ENCODE data around the gene ADPRHL1.

Gene ADPRHL1

DNA sequence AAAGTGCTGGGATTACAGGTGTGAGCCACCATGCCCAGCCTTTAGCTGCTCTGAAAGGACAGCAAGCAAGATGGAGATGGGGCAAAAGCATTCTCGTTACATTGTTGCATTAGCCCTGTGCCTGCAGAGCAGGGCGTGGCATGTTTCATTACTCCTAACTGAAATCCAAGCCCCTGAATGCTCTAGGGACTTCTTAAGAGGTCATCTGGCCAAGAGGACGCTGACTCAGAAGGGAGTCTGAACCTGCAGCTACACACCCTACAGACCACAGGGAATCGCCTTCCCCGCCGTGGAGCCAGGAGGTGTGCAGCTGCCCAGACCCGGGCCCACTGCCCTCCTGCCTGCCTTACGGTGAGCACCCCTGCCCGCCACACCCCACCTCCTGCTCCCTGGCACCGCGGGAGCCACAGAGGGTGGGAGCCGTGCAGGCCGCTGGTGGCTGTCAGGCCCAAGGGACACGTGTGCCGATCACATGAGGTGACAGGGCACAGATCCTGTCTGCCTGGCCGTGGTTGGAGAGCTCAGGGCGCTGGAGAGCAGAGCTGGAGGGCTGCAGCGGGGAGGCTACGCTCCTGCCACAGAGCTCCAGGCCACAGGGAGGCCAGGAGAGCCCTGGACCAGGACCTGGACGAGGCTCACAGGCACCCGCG, 27.2 kb downstream of the ADPRHL1 start:
- H3K36me3 Mint-ChIP-seq (ENCODE audit: low read depth): no peaks in the 10 kb centered on the region
- no peaks in the 10 kb centered on the region for H3K27me3 Mint-ChIP-seq
- no peak overlapping the region for H3K4me3 Mint-ChIP-seq
- DNase-seq (no peak), ATAC-seq (no peak)
- no peak overlapping the region for H3K27ac Mint-ChIP-seq
- no peaks in the 10 kb centered on the region for H3K9me3 Mint-ChIP-seq
- no peaks in the 10 kb centered on the region for H3K4me1 Mint-ChIP-seq

DNA sequence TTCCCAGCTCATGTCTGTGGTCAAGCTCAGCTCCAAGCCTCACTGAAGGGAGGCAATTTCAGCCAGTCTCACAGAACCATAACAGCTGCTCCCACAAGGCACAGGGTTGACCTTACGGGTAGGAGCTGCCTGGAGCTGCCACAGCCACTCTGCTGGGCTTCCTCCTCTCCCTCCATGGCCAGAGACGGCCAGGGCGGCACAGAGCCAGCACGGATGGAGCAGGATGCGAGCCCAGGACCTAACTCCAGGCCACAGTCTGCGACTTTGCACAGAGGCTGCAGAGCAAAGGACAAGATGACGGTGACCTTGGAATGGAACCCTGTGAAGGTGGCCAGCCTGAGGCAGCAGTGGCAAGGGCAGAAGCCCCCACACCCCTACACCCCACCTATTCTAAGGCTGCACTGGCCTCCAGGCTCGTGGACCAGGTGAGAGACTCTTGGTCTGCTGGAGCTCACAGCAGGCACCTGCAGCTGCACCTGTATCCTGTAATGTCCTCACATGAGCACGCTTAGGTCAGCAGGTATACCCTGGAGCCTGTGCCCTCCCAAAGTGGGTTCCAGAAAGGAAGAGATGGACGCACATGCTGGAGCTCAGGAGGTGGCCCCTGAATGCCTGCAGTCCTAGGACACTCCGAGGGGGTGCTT, 29.6 kb downstream of the ADPRHL1 start:
- Mint-ChIP-seq H3K4me3 (no peak overlapping the region), H3K9me3 (no peaks in the 10 kb centered on the region), H3K27ac (no peak overlapping the region), H3K27me3 (no peaks in the 10 kb centered on the region), H3K36me3 (ENCODE audit: low read depth) (no peaks in the 10 kb centered on the region), H3K4me1 (no peaks in the 10 kb centered on the region)
- no peak for ATAC-seq
- DNase-seq: no peak

DNA sequence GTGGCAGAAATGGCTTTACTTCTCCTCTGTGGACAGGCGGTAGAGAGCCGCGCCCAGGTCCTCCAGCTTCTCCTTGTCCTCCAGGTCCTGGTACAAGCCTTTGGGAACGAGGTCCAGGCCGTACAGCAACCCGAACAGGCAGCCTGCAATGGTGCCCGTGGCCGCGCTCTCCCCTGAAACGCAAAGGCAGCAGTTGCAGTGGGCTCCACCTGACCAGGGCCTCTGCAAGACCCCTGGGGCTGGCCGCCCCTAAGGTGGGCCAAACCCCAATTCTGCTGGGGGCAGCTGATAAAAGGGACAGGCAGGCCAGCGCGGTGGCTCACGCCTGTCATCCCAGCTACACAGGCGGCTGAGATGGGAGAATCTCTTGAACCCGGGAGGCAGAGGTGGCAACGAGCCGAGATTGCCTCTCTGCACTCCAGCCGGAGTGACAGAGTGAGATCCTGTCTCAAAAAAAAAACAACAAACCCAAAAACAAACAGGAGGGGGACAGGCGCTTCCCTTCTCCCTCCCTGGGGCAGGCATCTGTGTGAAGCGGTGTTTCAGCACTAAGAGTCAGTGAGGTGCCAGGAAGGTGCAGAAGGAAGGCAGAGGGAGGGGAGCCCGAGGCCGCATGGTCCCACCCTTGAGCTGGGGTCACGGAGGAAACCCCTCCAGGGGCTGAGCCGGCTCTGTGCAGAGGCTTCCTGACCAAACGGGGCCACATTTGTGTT, 30.3 kb downstream of the ADPRHL1 start:
- DNase-seq: no peak
- no peaks in the 10 kb centered on the region for H3K9me3 Mint-ChIP-seq
- H3K27me3 Mint-ChIP-seq: no peaks in the 10 kb centered on the region
- no peak for ATAC-seq
- no peaks in the 10 kb centered on the region for H3K36me3 Mint-ChIP-seq (ENCODE audit: low read depth)
- H3K4me3 Mint-ChIP-seq: no peak overlapping the region
- H3K27ac Mint-ChIP-seq: no peak overlapping the region
- no peaks in the 10 kb centered on the region for H3K4me1 Mint-ChIP-seq

DNA sequence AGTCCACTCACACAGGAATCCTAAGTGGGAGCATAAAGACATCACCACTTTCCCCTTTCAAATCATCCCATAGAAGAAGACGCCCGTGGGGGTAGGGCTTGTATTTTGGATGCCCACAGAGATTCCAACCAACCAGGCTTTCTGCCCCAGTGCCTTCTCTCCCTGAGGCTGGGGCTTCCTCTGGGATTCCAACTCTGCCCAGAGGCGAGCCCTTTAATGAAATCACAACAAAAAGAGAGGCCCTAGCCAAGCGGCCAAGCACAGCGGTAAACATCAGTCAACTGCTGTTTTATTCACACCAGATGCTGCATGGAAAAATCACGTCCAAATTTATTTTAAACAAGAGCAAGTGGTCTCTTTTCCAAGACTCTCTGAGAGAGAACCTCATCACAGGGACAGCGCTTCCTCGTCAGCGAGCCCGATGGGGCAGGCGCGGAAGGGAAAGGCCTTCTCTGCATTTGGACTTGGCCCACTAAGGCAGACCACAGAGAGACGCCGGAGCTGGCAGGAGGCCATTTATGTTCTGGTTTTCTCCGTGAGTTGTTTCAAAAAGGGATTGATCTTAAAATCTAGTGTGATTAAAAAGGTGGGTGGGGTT, 31.5 kb downstream of the ADPRHL1 start:
- H3K4me3 Mint-ChIP-seq: no peak overlapping the region
- no peak overlapping the region for H3K27ac Mint-ChIP-seq
- no peaks in the 10 kb centered on the region for H3K4me1 Mint-ChIP-seq
- H3K36me3 Mint-ChIP-seq (ENCODE audit: low read depth): no peaks in the 10 kb centered on the region
- H3K27me3 Mint-ChIP-seq: no peaks in the 10 kb centered on the region
- H3K9me3 Mint-ChIP-seq: no peaks in the 10 kb centered on the region
- no peak for DNase-seq
- ATAC-seq: no peak

DNA sequence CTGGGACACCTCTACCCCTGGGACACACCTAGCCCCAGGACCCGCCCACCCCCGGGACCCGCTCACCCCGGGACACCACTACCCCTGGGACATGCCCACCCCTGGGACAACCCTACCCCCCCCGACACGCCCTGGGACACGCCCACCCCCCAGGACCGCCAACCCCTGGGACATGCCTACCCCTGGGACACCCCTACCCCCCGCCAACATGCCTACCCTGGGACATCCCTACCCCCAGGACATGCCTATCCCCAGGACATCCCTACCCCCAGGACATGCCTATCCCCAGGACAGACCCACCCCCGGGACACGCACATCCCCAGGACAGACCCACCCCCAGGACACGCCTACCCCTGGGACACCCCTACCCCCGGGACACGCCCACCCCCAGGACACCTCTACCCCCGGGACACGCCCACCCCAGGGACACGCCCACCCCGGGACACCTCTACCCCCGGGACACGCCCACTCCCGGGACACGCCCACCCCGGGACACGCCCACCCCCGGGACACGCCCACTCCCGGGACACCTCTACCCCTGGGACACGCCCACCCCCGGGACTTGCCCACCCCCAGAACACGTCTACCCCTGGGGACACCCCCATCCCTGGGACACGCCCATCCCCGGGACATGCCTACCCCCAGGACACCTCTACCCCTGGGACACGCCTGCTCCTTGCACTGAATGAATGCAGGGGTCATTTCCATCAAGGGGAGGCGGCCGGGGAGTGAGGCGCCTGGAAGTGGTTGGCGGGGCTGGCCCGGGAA, 32.3 kb downstream of the ADPRHL1 start:
- H3K27ac Mint-ChIP-seq: no peak overlapping the region
- no peak overlapping the region for H3K4me3 Mint-ChIP-seq
- DNase-seq (no peak), ATAC-seq (no peak)
- H3K9me3 Mint-ChIP-seq: no peaks in the 10 kb centered on the region
- no peaks in the 10 kb centered on the region for H3K4me1 Mint-ChIP-seq
- no peaks in the 10 kb centered on the region for H3K36me3 Mint-ChIP-seq (ENCODE audit: low read depth)
- H3K27me3 Mint-ChIP-seq: no peaks in the 10 kb centered on the region

DNA sequence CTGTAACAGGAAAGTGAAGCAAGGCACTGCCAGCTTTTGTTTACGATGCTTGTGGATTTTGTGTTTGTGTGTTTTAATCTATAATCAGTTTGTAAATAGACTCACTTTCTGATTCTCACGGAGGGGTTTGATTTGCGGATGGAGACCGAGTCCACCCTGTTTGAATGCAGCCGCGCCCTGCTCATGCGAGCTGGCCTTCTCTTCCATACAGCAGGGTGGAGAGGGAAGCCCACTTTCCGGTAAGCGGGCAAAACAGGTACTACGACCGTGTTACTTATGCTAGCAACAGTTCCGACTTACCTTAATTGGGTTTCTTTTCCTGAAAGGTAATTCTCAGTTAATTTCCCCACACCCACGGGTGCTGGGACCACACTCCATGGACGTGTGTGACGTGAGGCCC, 33.1 kb downstream of the ADPRHL1 start:
- Mint-ChIP-seq H3K4me1 (no peaks in the 10 kb centered on the region), H3K27ac (no peak overlapping the region), H3K4me3 (no peak overlapping the region), H3K36me3 (ENCODE audit: low read depth) (no peaks in the 10 kb centered on the region), H3K9me3 (no peaks in the 10 kb centered on the region), H3K27me3 (no peaks in the 10 kb centered on the region)
- ATAC-seq (no peak), DNase-seq (no peak)

DNA sequence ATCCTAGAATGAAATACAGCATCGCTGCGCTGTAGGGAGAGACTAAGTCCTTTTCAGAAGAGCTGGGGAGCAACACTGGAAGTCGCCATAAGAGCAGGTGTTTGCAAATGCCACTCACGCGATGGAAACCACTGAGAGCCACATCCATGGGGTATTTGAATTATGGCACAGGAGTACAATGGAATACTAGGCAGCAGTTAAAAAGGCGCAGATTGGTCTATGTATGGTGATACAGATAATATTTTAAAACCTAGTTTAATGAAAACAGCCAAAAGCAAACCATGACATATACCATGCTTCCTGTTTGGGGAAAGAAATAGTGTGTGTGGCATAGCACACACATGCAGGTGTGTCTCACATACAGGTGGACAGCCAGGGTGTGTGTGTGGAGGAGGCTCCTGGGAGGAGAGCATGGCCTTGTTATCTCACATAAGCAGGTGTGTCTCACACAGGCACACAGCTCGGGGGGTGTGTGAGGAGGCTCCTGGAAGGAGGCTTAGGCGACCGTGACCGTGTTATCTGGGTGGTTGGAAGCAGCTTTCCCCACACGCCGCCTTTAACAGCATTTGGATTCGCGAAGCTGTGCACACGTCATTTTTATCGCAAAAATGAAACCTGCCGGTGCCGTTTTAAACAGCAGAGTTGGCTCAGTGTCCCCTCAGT, 33.6 kb downstream of the ADPRHL1 start:
- DNase-seq (no peak), ATAC-seq (no peak)
- no peaks in the 10 kb centered on the region for H3K9me3 Mint-ChIP-seq
- no peak overlapping the region for H3K27ac Mint-ChIP-seq
- H3K4me3 Mint-ChIP-seq: no peak overlapping the region
- H3K27me3 Mint-ChIP-seq: no peaks in the 10 kb centered on the region
- no peaks in the 10 kb centered on the region for H3K36me3 Mint-ChIP-seq (ENCODE audit: low read depth)
- H3K4me1 Mint-ChIP-seq: no peaks in the 10 kb centered on the region

DNA sequence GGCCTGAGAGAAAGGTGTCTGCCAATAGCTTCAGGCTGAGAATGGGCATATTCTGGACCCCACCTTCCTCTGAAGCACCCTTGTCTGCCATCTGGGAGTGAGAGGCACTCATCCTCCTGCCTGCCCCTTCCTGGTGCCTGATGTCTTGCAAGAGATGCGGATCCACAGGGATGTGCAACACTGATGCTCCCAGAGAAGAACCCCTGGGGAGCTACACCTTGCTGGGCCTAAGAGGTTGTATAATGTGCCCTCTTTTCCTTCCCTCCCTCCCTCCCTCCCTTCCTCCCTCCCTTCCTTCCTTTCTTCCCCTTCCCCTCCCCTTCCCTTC, 34.6 kb downstream of the ADPRHL1 start:
- Mint-ChIP-seq H3K27ac (no peak overlapping the region), H3K4me1 (no peaks in the 10 kb centered on the region), H3K4me3 (no peak overlapping the region), H3K27me3 (no peaks in the 10 kb centered on the region), H3K9me3 (no peaks in the 10 kb centered on the region), H3K36me3 (ENCODE audit: low read depth) (no peaks in the 10 kb centered on the region)
- no peak for ATAC-seq
- no peak for DNase-seq

DNA sequence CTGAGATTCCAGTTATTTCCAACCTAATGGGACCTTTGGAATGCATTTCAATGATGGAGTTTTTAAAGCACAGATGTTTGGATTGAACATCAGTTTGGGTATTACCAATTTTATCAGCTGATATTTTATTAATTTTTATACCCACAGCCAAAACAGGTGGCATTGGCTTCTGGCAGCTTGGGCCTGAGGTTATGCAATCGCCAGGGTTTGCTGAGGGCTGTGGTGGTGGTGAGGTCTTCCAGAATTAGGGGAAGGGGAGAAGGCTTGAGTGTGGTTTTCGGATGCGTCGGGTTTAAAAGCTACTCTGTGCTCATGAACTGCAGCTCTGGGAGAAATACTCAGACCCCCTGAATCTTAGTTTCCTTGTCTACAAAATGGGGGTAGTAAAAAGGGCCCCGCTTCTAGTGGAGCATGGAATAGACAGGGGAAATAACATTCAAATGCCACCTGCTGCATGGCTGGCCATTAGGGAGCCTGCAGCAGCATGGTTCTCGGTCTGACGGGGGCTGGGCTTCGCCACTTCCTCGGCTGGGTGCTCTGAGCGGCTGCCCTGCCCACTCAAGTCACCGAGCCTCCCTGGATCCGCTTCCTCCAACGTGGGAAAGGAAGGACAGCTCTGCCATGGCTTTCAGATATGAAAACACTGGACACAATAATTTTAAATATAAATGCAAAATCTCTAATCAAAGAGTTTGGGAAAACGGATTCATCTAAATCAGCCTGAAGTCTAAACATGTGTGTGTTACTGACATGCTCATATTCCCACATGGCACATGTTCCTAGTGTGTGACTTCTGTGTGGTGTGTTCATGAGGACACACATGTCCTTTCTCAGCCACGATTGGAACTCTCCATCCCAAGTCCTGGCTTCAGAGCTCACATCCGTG, 35.2 kb downstream of the ADPRHL1 start:
- DNase-seq (no peak), ATAC-seq (no peak)
- Mint-ChIP-seq H3K27me3 (no peaks in the 10 kb centered on the region), H3K9me3 (no peaks in the 10 kb centered on the region), H3K4me1 (no peaks in the 10 kb centered on the region), H3K4me3 (no peak overlapping the region), H3K36me3 (ENCODE audit: low read depth) (no peaks in the 10 kb centered on the region), H3K27ac (no peak overlapping the region)

DNA sequence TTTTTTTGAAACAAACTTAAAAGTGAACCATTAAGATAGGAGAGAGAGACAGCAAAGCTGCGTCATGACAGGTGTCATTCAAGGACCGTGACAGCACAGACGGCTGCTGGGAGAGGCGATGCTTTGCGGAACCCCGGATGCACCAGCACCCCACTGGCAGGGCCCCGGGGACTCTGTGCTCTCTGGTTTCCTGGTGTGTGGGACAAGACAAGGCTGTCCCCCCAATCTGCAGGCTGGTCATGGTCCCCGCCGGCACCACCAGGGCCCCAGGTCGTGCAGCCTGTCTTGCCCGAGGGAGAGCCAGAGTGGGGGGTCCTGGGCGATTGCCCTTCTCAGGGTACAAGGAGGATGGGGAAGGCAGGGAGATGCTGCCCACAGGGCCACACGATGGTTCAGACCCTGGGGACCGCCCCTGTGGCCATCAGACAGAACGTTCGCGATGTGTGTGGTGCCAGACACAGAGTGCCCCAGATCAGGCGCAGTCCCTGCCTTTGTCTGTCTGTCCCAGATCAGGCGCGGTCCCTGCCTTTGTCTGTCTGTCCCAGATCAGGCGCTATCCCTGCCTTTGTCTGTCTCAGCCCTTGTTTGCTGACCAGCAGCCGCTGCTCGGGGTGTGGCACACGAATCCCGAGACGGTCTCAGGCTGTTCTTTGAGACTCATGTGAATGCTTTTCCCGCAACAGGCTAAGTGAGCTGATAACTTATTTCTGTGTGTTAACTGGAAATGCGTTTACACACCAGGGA, 36.1 kb downstream of the ADPRHL1 start:
- DNase-seq (no peak), ATAC-seq (peak; percentile 22)
- no peak overlapping the region for H3K4me3 Mint-ChIP-seq
- no peaks in the 10 kb centered on the region for H3K9me3 Mint-ChIP-seq
- H3K4me1 Mint-ChIP-seq: no peaks in the 10 kb centered on the region
- no peak overlapping the region for H3K27ac Mint-ChIP-seq
- no peaks in the 10 kb centered on the region for H3K27me3 Mint-ChIP-seq
- H3K36me3 Mint-ChIP-seq (ENCODE audit: low read depth): no peaks in the 10 kb centered on the region

DNA sequence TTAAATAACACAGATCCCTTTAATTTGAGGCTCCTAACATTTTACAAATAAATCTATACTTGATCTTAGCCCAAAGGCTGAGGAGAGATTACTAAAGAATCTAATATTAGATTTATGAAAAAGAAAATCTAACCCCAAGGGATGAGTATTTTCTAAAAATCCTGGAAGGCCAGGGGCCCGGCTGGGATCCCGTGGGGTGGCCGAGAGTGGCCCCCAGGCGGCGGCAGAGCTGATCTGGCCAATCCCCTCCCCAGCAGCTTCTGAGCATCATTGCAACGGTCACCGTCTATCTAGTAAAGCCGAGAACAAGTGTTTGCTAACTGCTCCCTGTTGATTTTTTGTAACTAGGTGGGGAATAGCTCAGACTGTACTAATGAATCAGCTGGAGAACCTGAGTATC, 37.5 kb downstream of the ADPRHL1 start:
- H3K4me1 Mint-ChIP-seq: peaks cover 2% of the 10 kb centered on the region
- no peak for ATAC-seq
- H3K4me3 Mint-ChIP-seq: no peak overlapping the region
- H3K36me3 Mint-ChIP-seq (ENCODE audit: low read depth): no peaks in the 10 kb centered on the region
- H3K27me3 Mint-ChIP-seq: no peaks in the 10 kb centered on the region
- no peak overlapping the region for H3K27ac Mint-ChIP-seq
- no peak for DNase-seq
- no peaks in the 10 kb centered on the region for H3K9me3 Mint-ChIP-seq

DNA sequence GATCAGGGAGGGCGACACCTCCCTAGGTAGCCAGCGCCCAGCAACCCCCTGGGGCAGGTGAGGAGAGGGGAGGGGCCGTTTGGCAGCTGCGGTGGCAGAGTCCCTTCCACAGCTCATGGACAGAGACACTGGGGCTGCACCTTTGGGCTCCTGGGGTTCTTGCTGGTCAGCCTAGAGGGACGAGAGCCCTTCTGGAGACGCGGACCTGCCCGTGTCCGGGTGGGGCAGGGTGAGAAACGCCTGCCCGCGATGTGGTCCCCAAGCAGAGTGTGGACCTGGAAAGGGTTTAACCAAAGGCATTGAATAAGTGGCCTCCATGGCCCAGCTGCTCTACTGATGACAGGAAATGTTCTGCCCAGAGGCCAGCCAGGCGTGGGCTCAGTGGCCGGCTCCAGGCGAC, 38.3 kb downstream of the ADPRHL1 start:
- no peaks in the 10 kb centered on the region for H3K36me3 Mint-ChIP-seq (ENCODE audit: low read depth)
- H3K4me3 Mint-ChIP-seq: no peak overlapping the region
- no peaks in the 10 kb centered on the region for H3K9me3 Mint-ChIP-seq
- no peaks in the 10 kb centered on the region for H3K27me3 Mint-ChIP-seq
- H3K4me1 Mint-ChIP-seq: peaks cover 2% of the 10 kb centered on the region
- ATAC-seq: no peak
- no peak overlapping the region for H3K27ac Mint-ChIP-seq
- DNase-seq: no peak

DNA sequence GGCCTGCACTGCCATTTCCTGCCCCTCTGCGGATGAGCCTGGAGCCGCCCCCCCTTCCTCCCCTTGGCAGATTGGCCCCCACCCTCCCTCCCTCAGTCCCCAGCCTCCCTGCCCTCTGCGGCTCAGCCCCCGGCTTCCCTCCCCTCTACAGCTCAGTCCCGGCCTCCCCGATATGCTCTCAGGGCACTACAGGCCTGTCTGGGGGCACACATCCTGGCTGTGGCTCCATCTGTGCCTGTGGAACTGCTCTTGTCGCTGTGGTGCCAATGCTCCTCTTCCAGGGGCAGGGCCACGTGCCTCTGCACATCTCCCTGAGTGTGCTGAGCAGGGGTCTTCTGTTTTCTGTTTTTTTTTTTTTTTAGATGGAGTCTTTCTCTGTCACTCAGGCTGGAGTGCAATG, 39.0 kb downstream of the ADPRHL1 start:
- Mint-ChIP-seq H3K27ac (no peak overlapping the region), H3K27me3 (no peaks in the 10 kb centered on the region), H3K4me1 (peaks cover 2% of the 10 kb centered on the region), H3K9me3 (no peaks in the 10 kb centered on the region), H3K4me3 (no peak overlapping the region), H3K36me3 (ENCODE audit: low read depth) (no peaks in the 10 kb centered on the region)
- no peak for ATAC-seq
- no peak for DNase-seq
